IPS-18c (cell line): Measurements from ENCODE around the gene PACS2.
"Not testable (repeated sequence)": the region's sequence is repeated elsewhere in the genome, so short reads cannot be mapped to it uniquely, and the experiment has no call there.

Source experiments
- H3K4me3 ChIP-seq: 2 replicates; pipeline ENCODE4 v1.7.0; 2013; ENCODE audit warnings: low read depth, mild to moderate bottlenecking, low read length, moderate library complexity; ENCODE audit not compliant: insufficient read depth
- H3K9me3 ChIP-seq: one replicate; pipeline ENCODE4 v1.6.1; 2013; ENCODE audit warnings: mild to moderate bottlenecking, low read length, moderate library complexity; ENCODE audit not compliant: control insufficient read depth, insufficient read depth

Gene PACS2

DNA sequence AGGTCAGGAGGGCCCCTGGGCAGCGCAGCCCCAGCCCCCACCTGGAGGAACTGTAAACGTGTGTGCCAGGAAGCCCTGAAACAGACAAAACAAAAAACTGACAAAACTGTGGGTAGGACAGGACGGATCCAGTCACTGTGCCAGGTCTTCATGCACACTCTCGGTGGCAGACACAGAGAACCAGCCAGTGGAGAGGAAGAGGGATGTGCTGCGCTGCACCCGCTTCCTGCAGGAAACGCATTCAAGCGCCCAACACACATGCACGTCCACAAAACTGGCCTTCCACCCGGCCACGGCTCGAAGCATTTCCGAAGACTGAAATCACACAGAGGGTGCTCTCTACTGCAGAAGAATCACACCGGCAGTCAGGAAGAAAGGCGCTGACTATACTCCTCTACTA is 30.6 kb upstream of the PACS2 start:
- Histone ChIP-seq H3K9me3 (no peaks in the 10 kb centered on the region), H3K4me3 (no peak overlapping the region)

DNA sequence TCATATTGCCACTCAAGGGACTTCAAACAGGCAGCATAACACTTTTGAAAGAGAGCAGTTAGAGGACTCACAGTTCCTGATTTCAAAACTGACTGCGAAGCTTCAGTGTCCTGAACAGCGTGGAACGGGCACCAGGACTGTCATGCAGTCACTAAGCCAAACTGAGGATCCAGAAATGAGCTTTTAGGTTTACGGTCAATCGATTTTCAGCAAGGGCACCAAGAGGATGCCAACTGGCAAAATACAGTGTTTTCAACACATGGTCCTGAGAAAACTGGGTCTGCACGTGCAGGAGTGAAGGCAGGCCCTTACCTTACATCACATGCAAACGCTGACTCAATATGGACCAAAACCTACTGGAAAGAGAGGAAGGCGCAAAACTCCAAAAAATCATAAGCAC is 29.4 kb upstream of the PACS2 start:
- Histone ChIP-seq H3K4me3 (no peak overlapping the region), H3K9me3 (no peaks in the 10 kb centered on the region)

DNA sequence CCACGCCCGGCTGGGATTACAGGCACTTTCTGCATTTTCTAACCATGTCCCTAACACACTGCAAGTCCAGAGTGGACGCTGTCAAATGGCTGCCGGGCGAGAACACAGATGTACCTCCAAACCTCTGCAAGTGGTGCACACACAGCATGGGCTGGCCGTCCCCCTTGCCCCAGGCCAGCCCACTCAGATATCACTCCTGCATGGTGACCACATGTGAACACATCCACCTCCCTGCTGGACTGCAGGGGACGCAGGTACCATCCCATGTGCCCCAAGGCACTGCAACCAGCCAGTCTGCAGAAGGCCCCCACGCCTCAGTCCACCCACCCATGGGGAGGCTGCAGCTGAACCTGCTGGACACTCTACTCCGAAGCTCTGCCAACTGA is 27.8 kb upstream of the PACS2 start:
- Histone ChIP-seq H3K9me3 (no peaks in the 10 kb centered on the region), H3K4me3 (no peak overlapping the region)

DNA sequence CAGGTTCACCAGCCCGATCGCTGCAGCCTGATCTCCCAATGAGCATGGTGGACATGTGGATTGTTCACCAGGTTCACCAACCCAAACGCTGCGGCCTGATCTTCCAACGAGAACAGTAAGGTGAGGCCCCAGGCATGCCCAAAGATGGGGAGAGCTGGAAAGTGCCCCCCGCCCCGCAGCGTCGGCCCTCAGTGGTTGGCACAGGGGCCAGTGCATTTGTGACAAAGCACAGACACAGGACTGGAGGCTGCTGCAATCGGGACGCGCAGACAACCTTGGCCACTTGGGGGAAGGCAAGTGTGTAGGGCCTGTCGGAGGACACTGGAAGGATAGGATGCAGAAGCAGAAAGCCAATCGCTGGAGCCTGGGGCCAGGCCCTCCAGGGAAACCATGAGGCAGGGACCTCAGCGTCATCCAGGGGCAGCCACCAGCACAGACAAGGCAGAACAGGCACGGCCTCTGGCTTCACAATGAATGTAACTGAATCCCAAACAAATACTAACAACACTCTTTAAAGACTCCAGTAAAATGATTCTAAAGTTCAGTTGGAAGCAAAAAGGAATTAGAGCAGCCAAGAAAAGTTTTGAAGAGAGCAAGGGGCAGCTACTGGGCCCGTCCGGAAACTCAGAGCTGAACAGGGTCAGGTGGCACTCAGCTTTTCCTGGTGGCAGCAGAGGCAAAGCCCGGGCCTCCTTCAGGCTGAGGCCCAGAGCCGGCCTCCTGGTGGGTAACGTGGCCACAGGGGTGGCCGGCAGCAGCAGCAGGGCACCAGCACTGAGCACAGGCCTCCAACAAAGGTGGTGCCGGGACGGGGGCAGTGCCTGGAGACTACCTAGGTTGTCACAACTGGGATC is 27.1 kb upstream of the PACS2 start:
- H3K4me3 ChIP-seq: no peak overlapping the region
- H3K9me3 ChIP-seq: no peaks in the 10 kb centered on the region

DNA sequence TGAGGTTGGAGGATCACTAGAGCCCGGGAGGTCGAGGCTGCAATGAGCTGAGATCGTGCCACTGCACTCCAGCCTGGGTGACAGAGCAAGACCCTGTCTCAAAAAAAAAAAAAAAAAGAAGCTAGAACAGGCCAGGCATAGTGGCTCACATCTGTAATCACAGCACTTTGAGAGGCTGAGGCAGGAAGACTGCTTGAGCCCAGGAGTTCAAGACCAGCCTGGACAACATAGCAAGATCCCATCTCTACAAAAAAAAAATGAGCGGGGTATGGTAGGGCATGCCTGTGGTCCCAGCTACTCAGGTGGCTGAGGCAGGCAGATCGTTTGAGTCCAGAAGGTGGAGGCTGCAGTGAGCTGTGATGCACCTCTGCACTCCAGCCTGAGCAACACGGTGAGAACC is 25.6 kb upstream of the PACS2 start:
- H3K4me3 ChIP-seq, H3K9me3 ChIP-seq: not testable (repeated sequence)

DNA sequence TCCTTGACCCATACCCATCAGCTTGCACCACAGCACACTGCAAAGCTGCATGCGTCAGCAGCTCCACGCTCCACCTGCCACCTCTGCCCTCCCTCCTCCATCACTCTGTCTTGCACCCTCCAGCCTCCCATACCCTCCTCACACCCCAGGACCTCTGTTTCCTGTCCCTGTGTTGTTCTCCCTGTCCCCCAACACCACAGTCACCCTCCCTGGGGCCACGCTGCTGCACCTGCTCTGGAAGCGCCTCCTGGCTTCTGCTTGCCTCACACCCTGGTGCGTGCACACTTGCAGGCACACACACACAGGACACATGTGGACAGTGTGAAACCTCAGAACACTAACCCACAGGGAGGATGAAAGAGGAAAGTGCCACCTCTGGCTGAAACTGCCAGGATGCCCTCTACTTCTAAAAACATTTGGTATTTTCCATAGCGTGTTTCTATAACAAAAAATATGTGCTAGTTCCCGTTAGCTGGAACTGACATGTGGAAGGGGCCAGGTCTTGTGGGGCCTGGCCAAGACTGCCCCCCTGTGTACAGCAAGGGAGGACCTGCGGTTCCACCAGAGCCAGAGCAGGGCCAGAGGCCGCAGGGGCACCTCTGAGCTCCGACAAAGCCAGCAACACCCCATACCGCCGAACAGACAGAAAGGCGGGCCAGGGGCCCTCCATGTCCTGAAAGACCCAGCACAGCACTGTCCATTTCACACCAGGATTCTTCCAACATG is 23.8 kb upstream of the PACS2 start:
- no peaks in the 10 kb centered on the region for H3K9me3 ChIP-seq
- H3K4me3 ChIP-seq: no peak overlapping the region

DNA sequence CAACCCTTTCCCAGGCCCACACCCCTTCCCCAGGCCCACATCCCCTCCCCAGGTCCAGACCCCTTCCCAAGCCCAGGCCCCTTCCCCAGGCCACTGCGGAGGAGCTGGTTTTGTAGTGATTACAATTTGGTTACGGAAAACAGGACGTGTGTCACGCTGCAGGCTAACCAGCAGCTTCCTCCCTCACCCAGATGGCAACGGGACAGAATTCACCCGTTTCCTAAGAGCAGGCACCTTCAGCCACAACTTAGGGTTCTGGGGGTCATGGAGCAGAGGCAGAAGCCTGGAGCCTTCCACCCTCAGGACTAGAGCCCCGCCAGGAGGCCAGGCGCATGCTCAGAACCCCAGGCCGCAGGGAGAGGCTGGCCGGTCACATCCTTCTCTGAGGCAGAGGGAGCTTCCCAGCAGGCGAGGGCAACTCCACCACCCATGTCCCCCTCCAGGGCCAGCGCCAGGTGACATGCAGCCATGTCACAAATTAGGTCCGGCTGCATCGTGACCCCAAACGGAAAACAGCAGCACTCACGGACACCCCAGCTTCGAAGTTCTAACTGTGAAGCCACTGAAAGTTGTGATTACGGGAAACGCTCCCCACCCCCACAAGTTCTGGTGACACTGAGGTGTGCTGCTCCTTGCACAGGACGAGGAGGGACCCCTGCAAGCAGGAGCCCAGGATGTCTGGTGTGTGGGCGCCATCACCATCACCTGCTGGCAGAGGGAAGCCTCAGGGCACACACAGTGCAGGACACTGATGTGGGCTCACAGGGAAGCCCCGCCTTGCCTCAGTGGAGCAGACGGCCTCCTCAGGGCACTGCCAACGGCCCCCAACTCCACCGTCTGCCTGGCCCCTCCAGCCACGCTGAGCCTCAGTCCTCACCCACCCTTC is 21.5 kb upstream of the PACS2 start:
- Histone ChIP-seq H3K4me3 (no peak overlapping the region), H3K9me3 (no peaks in the 10 kb centered on the region)

DNA sequence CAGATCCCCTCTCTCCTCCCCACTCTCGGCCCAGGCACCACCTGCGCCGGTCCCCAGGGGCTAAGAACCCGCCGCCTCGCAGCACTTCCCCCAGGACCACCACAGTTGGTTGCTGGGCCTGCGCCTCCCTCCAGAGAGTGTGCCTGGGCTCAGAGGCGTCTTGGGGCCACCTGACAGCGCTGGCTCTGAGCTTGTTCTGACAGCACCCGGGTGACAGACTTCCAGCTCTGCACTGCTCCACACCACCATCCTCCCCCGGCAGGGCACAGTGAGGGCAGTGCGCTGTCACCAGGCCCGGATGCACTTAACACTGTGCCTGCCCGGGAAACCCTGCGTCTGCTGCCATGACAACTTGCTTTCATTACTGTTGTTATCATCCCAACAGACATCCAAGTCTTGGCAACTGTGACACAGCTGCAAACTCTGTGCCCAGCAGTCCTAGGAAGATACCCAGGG is 20.4 kb upstream of the PACS2 start:
- H3K4me3 ChIP-seq: no peak overlapping the region
- H3K9me3 ChIP-seq: no peaks in the 10 kb centered on the region

DNA sequence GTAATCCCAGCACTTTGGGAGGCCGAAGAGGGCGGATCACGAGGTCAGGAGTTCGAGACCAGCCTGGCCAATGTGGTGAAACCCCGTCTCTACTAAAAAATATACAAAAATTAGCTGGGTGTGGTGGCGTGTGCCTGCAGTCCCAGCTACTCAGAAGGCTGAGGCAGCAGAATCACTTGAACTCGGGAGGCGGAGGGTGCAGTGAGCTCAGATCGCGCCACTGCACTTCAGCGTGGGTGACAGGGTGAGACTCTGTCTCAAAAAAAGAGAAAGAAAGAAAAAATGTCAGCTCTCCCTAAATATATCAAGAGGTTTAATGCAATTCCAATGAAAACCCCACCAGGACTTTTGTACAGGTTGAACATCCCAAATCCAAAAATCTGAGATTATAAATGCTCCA is 17.2 kb upstream of the PACS2 start:
- H3K9me3 ChIP-seq, H3K4me3 ChIP-seq: not testable (repeated sequence)

DNA sequence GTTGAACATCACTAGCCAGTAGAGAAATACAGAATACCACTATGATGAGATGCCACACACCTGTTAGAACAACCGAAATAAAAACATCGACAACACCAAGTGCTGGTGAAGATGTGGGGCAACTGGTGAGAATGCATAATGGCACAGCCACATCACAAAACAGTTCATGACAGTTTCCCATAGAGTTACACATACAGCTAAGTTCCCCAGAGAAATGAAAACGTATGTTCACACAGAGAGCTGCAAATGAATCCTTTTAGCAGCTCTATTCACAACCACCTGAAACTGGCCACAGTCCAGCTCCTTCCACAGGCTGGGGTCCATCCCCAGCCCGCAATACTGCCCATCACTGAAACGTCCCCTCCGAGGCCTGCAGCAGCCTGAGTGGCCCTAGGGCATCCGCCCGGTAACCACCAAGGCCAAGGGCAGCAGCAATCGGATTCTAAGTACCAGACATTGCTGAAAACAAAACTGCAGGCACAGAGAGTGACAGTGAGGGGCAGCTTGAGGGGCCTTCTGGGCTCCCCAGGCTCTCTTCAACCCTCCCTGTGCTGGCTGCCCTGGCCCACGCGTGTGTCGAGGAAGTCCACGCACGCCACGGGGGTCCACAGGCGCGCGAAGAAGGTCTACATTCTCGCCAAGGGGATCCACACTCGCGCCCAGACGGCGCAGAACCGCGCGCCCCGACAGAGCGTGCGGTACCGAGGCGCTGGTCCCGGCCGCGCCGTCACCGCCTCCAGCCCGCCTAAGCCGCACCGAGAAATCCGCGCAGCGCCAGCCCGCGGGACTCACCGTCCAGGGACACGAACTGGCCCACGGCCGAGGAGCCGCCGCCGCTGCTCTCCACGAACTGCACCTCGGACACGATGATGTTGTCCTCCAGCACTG is 14.7 kb upstream of the PACS2 start:
- H3K4me3 ChIP-seq: peak overlapping the region; percentile 85
- H3K9me3 ChIP-seq: no peaks in the 10 kb centered on the region

DNA sequence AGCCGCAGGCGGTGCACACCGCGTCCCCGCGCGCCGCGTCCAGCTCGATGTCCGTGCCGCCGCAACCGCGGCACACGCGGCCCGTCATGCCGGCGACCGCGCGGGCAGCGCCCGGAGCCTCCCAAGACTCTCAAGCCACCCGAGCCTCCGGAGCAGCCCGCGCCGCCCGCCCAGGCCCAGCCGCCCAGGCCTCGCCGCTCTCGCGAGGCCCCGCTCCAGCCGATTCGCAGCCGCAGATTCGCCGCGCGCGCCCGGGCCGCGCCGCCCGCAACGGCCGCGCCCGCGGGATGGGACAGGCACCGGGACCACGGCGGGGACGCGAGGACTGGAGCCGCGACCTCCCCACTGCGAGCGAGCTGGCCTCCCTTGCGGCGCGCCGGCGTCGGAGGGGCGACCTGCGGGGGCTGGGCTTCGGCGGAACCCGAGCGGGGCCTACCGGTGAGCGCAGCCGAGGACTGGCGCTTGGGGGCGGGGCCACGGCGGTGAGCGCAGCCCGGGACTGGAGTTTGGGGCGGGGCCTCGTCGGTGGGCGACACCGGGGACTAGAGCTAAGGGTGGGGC is 13.9 kb upstream of the PACS2 start, which contains the start of gene BRF1:
BRF1 (minus strand) TSS at position 460 of the 561 bp plus-strand sequence; CDS start at position 88, 372 bp downstream.
- H3K9me3 ChIP-seq: no peaks in the 10 kb centered on the region
- peak within 1 kb of the TSS; percentile 85 for H3K4me3 ChIP-seq

DNA sequence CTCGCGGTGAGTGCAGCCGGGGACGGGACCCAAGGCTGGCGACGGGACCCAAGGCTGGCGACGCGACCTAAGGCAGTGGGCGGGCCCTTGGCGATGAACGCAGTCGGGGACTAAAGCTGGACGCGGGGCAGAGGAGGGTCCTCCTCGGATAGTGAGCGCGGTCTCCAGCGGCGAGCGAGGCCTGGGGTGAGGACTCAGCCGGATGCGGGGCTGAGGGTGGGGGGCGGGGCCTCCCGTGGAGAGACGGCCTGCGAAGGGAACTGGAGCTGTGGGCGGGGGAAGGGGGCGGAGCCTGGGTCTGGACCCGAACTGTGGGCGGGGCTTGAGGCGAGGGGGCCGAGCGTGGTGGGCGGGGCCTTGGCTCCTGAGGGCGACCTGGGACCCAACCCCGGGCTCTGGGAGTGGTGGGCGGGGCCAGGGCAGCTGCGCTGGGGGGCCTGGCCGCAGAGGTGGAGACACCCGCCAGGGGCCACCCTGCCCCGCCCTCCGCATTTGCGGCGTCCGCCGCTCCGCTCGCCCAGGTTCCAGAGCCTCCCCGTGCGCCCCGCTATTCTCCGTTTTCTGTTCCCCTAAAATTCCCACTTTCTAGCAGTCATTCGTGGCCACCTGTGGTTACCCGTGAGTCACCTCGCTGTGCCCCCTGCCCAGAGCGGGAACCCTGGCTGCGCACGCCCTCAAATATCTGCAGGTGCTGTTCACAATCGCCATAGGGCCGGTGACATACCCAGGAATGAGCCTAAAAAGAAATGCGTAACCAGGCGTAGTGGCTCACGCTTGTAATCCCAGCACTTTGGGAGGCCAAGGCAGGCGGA is 13.2 kb upstream of the PACS2 start:
- no peaks in the 10 kb centered on the region for H3K9me3 ChIP-seq

DNA sequence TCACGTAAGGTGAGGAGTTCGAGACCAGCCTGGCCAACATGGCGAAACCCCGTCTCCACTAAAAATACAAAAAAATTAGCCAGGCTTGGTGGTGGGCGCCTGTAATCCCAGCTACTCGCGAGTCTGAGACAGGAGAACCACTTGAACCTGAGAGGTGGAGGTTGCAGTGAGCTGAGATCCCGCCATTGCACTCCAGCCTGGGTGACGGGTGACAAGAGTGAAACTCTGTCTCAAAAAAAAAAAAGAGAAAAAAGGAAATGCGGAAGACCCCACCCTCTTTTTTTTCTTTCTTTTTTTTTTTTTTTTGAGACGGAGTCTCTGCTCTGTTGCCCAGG is 12.7 kb upstream of the PACS2 start:
- peak overlapping the region; percentile 85; the same call in 1 of the 2 replicates for H3K4me3 ChIP-seq
- H3K9me3 ChIP-seq: not testable (repeated sequence)

More for the DNA sequence above, 13.2 kb upstream of the PACS2 start:
- peak overlapping the region; percentile 85 for H3K4me3 ChIP-seq

DNA sequence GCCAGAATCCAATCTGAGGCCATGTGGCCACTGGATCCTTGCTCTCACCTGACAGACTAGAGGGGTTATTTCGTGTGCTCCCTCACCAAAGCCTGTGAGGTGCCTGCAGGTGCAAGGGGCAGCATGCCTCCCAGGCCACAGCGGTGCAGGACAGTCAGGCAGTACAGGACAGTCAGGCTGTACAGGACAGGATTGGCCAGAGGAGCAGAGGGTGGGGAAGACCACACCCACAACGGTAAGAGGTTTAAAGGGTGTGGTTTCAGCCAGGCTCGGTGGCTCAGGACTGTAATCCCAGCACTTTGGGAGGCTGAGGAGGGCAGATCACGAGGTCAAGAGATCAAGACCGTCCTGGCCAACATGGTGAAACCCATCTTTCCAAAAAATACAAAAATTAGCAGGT is 10.6 kb upstream of the PACS2 start:
- H3K9me3 ChIP-seq: peaks cover 3% of the 10 kb centered on the region

DNA sequence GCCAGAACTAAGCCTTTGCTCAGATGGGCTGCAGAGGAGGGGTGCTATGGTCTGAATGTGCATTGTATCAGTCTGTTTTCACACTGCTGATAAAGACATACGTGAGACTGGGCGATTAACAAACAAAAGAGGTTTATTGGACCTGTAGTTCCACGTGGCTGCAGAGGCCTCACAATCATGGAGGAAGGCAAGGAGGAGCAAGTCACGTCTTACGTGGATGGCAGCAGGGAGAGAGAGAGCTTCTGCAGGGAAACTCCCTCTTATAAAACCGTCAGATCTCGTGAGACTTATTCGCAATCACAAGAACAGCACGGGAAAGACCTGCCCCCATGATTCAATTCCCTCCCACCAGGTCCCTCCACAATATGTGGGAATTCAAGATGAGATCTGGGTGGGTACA is 10.0 kb upstream of the PACS2 start:
- H3K9me3 ChIP-seq: peaks cover 3% of the 10 kb centered on the region
- no peak overlapping the region for H3K4me3 ChIP-seq

More for the DNA sequence above, 10.6 kb upstream of the PACS2 start:
- H3K4me3 ChIP-seq: no peak overlapping the region

DNA sequence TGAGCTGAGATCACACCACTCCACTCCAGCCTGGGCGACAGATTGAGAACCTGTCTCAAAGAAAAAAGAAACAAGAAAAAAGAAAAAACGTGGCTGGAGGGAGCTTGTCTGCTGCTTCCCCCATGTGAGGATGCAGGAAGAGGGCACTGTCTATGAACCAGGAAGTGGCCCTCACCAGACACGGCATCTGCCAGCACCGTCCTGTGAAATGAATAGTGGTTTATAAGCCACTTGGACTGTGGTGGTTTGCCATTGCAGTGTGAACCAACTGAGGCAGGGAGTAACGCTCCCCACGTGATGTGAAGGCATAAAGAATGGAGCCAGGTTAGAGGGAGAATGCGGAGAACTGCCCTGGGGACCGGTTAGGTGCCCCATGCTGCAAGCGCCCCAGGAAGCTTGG is 9.2 kb upstream of the PACS2 start:
- H3K4me3 ChIP-seq: no peak overlapping the region
- peaks cover 3% of the 10 kb centered on the region for H3K9me3 ChIP-seq
